Measurements from ENCODE around the gene FBXL7.

DNA sequence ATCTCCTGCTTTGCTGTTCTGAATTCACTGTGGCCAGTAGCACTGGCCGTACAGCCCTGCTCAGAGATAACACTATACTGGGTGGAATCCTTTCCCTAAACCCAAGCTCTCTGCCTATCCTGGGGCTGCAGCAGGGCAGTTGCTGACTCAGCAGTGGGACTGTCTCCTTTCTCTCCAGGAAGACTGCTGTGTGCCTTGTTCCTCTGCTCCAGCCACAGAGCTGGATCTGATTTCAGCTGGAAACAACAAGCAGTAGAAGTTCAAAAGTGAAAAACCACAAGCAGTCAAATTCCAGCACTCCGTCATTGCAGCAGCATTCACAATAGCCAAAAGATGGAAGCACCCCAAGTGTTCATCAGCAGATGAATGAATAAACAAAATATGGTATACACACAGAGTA lies 105.0 kb downstream of the FBXL7 start:
- TF ChIP-seq, protein P1, sequence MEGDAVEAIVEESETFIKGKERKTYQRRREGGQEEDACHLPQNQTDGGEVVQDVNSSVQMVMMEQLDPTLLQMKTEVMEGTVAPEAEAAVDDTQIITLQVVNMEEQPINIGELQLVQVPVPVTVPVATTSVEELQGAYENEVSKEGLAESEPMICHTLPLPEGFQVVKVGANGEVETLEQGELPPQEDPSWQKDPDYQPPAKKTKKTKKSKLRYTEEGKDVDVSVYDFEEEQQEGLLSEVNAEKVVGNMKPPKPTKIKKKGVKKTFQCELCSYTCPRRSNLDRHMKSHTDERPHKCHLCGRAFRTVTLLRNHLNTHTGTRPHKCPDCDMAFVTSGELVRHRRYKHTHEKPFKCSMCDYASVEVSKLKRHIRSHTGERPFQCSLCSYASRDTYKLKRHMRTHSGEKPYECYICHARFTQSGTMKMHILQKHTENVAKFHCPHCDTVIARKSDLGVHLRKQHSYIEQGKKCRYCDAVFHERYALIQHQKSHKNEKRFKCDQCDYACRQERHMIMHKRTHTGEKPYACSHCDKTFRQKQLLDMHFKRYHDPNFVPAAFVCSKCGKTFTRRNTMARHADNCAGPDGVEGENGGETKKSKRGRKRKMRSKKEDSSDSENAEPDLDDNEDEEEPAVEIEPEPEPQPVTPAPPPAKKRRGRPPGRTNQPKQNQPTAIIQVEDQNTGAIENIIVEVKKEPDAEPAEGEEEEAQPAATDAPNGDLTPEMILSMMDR (IDR thresholded peaks at IDR 0.05): no peak
- no peak for TF ChIP-seq POLR2A (IDR thresholded peaks at IDR 0.05)
- TF ChIP-seq EP300 (IDR thresholded peaks at IDR 0.05): no peak
- no peak for TF ChIP-seq POLR2AphosphoS5 (IDR thresholded peaks at IDR 0.05)

All from suprapubic skin (tissue), 4 donors.